Stimulated activated CD8-positive, alpha-beta memory T cell treated with anti-CD3 and anti-CD28 coated beads, Interleukin-4, amount 100 ng/mL, for 4 hours (primary cell): ENCODE measurements around the gene PI4KA.
"Not testable (repeated sequence)": the region's sequence is repeated elsewhere in the genome, so short reads cannot be mapped to it uniquely, and the experiment has no call there.

ENCODE experiments used
- DNase-seq, 2 donors: peaks; one replicate each; pipeline ENCODE4 v3.0.0-alpha.2; 2020; ENCODE audit warnings: low read depth in 2 of 2, low spot score in 1 of 2

Gene PI4KA

DNA sequence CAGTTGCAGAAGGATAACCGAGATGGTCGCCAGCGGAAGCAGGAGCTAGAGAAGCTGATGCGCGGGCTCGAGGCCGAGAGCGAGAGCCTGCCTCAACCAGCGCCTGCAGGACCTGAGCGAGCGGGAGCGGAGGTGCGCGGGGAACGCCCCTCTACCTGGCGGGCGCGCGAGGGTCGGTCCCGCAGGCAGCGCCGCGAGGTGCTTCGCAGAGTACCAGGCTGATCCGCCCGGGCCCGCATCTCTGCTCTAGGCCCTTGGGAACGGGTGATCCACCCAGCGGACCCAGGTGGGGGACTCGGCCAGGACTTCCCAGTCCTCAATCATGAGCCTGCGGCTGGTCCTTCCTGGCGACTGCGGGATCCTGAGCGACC is 156.5 kb downstream of the PI4KA start:
- not testable (repeated sequence) for DNase-seq

DNA sequence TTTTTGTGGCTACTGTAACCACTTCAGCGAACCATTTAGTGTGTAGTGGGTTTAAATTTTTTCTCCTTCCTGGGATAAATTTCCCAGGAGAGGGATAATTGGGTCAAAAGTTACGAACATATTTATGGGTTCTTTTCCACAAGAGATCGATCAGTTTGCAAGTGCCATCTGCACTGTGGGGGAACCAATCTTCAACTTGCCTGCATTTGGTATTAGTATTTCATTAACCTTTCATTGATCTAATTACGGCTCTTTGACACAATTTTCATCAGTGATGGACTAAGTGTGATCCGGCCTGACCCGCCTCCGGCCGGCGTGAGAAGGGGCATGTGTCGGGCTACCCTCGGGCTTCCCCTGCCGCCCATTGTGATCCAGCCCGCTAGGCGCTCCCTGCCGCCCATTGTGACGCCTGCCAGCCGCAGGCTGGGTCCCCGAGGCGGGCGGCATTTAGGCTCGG is 156.9 kb downstream of the PI4KA start:
- not testable (repeated sequence) for DNase-seq

DNA sequence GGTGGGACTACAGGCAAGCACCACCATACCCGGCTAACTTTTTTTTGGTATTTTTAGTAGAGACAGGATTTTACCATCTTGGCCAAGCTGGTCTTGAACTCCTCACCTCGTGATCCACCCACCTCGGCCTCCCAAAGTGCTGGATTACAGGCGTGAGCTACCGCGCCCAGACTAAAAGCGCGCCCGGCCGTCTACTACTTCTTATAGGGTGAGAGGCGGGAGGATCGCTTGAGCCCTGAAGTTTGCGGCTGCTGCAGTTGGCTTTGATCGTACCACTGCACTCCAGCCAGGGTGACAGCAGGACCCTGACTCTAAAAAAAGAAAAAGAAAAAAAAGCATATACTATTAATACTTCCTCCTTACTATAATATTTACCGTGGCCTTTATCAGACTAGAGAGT is 158.3 kb downstream of the PI4KA start:
- DNase-seq, result not testable (repeated sequence)

DNA sequence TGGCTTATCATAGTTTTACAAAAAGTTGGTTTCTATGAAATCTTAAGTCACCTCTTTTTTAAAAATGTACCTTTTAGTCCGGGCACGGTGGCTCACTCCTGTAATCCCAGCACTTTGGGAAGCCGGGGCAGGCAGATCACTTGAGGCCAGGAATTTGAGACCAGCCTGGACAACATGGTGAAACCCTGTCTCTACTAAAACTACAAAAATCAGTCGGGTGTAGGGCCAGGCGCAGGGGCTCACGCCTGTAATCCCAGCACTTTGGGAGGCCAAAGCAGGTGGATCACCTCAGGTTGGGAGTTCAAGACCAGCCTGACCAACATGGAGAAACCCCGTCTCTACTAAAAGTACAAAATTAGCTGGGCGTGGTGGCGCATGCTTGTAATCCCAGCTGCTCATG is 158.8 kb downstream of the PI4KA start:
- DNase-seq, result not testable (repeated sequence)

DNA sequence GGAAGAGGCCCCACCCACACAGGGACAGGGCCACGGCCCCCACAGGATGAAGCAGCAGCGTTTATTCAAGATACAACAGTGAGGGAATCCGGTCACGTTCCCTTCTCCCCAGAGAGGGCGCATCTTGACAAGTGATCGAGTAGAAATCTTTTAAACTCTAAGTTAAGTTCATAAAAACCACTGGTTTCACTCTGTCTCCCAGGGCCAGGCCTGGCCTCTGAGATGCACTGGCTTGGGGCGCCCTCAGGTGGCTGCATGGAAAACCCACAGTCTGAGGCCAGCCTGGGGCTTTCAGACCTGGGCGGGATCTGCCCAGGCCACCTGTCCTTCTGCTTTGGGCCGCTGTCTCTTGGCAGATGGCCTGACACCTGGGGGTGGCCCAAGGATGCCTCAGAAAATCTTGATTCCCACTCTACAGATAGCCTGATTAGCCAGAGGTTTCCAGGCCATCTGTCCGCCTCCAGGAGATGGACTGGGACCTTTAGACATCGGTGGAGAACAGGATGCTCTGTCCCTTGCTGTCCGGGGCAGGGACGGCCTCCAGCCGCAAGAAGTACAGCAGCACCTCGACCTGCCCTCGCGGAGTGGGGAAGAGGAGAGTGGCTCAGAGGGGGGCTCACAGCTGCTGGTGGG is 161.0 kb downstream of the PI4KA start:
- DNase-seq, result peak in 1 of 2 donors; percentile 40

DNA sequence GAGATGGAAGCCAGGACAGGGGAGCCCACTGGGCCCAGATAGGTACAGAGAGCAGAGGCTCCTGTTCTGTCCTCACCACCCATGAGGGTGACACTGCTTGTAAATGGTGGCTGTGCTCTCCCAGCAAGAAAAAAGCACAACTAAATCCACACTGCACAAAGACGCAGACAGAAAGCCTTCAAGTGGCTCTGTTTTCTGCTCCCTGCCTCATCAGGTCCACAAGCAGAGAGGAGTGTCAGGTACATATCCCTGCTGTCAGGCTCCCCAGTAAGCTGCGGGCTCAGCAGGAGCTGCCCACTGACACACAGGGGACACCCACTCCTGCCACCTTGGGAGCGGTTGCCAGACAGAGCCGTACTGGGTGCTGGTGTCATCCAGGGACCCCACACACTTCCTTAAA is 162.6 kb downstream of the PI4KA start:
- not testable (repeated sequence) for DNase-seq

DNA sequence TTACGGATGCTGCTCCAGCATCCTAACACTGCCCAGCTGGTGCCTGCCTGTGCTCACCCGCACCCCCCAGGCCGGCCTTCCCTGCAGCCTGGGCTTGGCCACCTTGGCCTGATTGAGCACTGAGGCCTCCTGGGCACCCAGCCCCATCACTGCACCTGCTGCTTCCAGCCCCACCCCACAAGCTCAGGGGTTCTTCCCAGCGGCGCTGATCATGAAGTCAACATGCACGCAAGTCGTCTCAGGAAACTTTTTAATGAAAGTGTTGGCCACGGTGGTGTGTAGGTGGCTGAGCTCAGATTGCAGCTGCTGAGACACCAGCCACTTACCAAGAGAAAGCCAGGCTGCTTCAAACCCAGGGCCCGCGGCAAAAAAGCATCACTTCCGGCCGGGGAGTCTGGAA is 163.4 kb downstream of the PI4KA start:
- not testable (repeated sequence) for DNase-seq

DNA sequence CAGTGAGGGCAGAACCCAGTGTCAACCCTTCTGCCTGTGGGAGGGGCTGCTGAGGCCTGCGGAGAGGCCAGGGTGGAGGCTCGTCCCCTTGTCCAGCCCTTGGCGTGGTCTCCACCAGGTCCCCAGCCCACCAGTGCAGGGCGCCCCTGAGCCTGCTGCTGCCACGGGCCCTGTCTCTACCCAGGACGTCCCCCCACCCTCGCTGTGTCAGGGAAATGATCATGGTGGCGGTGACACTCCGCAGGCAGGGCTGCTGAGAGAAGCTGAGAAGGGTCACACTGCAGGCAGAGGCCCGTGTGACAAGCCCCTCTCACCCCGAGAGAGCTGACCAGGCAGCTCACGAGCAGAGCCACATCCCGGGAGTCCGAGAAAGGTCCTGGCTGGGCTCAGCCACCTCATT is 164.4 kb downstream of the PI4KA start:
- DNase-seq, result not testable (repeated sequence)

DNA sequence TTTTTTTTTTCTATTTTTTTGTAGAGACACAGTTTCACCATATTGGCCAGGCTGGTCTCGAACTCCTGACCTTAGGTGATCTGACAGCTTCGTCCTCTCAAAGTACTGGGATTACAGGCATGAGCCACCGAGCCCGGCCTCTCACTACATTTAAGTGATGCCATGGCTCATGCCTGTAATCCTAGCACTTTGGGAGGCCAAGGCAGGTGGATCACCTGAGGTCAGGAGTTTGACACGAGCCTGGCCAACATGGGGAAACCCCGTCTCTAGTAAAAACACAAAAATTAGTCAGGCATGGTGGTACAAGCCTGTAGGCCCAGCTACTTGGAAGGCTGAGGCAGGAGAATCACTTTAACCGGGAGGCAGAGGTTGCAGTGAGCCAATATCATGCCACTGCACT is 165.7 kb downstream of the PI4KA start:
- DNase-seq, result not testable (repeated sequence)

DNA sequence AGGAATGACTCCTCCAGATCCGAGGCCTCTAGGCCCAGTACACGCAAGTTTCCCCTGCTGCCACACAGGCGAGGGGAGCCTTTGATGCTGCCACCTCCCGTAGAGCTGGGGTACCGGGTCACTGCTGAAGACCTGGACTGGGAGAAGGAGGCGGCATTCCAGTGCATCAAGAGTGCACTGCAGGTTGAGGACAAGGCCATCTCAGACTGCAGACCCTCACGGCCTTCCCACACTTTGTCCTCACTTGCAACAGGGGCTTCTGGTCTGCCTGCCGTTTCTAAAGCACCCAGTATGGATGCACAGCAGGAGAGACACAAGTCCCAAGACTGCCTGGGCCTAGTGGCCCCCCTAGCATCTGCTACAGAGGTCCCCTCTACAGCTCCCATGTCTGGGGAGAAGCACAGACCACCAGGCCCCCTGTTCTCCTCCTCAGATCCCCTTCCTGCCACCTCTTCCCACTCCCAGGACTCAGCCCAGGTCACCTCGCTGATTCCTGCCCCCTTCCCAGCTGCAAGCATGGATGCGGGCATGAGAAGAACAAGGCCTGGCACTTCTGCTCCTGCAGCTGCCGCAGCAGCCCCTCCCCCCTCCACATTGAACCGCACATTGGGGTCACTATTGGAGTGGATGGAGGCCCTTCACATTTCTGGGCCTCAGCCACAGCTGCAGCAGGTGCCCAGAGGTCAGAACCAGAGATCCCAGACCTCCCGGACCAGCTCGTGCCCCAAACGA is 167.9 kb downstream of the PI4KA start:
- not testable (repeated sequence) for DNase-seq

DNA sequence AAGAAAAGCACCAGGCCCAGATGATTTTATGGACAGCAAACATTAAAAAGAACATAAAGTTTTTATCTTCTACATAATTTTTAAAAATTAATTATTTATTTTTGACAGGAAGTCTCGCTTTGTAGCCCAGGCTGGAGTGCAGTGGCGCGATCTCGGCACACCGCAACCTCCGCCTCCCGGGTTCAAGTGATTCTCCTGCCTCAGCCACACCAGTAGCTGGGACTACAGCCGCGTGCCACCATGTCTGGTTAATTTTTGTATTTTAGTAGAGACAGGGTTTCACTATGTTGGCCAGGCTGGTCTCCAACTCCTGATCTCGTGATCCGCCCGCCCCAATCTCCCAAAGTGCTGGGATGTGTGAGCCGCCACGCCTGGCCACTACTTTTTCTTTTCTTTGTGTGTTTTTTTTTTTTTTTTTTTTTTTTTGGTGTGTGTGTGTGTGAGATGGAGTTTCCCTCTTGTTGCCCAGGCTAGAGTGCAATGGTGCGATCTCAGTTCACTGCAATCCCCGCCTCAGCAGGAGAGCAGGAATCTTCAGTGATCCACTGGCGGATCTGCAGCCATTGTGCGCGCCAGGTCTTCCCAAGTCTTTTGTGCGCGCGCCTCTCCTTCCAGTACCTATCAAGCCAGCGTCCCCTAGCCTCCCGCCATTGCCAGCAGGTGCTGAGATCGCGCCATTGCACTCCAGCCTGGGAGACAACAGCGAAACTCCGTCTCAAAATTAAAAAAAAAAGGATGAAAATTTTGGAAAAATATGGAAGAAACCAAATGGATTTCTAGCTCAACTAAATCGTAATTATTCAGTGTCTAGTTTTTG is 171.0 kb downstream of the PI4KA start:
- not testable (repeated sequence) for DNase-seq

DNA sequence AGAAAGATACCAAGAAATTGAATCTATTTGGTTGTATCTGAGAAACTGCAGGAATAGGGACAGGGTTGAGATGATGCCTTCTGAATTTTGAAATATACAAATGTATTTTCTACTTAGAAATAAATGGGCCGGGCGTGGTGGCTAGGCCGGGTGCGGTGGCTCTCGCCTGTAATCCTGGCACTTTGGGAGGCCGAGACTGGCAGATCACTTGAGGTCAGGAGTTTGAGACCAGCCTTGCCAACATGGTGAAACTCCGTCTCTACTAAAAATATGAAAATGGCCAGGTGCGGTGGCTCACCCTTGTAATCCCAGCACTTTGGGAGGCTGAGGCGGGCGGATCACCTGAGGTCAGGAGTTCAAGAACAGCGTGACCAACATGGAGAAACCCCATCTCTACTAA is 172.8 kb downstream of the PI4KA start:
- DNase-seq, result not testable (repeated sequence)

DNA sequence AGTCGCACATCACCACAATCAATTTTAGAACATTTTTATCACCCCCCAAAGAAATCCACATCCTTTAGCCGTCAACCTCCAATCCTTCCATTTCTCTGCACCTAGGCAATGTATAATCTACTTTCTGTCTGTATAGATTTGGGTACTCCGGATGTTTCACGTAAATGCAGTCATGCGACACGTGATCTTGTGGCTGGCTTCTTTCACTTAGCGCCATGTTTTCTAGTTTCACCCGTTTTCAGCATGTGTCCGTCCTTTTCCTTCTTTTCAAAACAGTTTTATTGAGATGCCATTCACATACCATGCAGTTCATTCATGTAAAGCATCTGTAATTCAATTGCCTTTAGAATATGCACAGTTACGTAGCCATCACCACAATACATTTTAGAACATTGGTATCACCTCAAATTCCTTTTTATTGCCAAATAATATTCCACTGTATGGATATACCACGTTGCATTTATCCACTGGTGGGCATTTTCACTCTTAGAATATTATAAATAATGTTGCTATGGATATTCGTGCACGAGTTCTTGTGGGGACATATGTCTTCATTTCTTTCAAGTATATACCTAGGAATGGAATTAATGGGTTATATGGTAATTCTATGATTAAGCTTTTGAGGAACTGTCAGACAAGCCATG is 179.7 kb downstream of the PI4KA start:
- not testable (repeated sequence) for DNase-seq

DNA sequence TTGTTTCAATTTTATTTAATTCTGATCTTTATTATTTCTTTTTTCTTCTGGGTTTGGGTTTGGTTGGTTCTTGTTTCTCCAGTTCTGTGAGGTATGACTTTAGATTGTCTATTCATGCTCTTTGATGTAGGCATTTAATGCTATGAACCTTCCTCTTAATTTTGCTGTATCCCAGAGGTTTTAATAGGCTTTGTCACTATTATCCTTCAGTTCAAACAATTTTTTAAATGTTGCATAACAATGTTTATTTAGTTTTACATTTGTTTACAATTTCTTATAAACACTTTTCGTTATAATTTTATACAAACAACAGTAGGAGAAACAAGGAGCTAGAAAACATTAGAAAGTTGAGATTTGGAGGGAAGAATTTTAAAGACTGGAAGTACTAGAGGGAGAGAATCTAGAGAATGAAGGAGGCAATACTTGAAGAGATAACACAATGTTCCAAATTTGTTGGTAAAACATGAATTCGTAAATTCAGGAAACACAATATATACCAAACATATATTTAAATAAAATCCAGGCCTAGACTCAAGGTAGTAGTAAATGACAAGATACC is 180.8 kb downstream of the PI4KA start:
- DNase-seq, result no peak

DNA sequence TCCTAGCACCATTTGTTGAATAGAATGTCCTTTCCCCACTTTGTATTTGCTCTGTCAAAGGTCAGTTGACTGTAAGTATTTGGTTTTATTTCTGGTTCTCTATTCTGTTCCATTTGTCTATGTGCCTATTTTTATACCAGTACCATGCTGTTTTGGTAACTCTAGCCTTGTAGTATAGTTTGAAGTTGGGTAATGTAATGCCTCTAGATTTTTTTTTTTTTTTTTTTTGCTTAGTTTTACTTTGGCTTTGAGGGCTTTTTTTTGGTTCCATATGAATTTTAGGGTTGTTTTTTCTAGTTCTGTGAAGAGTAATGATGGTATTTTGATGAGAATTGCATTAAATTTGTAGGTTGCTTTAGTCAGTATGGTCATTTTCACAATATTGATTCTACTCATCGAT is 183.0 kb downstream of the PI4KA start:
- DNase-seq, result not testable (repeated sequence)

DNA sequence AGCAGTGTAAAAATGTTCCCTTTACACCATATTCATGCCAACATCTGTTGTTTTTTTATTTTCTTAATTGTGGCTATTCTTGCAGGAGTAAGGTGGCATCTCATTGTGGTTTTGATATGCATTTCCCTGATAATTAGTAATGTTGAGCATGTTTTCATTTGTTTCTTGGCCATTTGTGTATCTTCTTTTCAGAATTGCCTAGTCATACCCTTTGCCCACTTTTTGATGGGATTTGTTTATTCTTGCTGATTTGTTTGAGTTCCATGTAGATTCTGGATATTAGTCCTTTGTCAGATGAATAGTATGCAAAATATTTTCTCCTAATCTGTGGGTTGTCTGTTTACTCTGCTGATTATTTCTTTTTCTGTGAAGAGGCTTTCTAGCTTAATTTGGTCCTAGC is 183.6 kb downstream of the PI4KA start:
- DNase-seq, result no peak

DNA sequence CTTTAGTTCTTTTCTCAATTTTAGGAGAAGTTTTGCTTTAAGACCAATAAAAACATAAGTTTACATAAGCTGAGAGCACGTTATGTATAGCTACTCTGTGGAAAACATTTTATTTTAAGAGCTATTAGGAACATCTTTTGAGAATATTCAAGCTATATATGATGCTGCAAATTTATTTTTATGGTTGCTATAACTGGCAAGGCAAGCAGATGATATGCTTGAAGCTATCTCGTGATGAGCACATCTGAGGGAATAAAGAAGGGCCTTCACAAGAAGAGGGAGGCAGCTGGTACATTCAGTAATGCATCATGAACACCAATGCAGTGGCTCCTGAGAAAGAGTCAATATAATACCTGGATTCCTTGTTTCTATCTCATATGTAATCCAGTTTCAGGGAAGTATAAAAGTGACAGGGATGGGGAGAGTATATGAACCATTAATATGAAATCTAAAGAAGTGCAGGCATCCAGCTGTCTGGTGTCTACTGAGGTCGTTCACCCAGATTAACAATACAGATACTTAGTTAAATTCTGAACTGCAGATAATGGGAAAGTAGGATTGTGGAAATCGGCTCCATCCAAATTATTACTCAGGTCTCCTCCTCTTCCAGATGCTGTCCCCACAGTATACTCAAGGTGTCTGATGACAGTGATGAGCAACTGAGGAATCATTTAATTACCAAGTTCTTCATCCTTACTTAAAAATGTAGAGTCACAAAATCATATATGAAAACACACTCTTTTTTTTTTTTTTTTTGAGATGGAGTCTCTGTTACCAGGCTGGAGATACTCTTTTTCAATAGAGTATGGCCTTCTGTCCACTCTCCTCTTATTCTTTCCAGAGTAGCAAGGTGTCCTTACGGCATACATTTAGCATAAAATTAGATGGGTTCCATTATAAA is 185.1 kb downstream of the PI4KA start:
- DNase-seq, result no peak

DNA sequence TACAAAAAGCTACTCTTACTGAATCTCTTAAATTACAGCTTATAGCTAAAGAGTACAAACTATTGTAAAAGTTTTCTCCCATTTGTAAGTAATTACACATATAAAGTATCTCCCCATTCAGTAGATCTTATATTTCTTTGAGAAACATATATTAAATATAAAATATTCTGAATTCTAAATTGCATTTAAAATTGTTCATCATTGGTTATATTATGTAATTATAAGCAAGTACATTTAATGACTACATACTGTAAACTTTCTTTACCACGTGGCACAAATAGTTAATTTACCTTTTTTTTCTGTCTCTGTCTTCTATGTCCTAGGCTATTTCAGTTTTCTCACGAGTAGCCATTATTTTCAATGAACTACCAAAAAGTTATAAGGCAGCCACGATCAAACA is 185.9 kb downstream of the PI4KA start:
- no peak for DNase-seq

DNA sequence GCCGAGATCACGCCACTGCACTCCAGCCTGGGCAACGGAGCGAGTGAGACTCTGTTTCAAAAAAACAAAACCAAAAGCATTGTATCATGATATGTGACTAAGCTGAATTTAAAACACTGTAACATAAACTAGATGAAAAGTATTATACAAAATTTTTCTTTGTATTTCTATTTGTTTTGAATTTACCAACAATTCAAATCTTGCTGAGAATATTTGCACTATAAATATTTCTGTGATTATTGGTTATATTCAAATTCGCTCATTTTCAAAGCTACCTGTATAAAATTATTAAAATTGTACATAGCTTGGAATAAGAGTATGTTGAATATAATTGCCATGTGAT is 186.6 kb downstream of the PI4KA start:
- no peak for DNase-seq

DNA sequence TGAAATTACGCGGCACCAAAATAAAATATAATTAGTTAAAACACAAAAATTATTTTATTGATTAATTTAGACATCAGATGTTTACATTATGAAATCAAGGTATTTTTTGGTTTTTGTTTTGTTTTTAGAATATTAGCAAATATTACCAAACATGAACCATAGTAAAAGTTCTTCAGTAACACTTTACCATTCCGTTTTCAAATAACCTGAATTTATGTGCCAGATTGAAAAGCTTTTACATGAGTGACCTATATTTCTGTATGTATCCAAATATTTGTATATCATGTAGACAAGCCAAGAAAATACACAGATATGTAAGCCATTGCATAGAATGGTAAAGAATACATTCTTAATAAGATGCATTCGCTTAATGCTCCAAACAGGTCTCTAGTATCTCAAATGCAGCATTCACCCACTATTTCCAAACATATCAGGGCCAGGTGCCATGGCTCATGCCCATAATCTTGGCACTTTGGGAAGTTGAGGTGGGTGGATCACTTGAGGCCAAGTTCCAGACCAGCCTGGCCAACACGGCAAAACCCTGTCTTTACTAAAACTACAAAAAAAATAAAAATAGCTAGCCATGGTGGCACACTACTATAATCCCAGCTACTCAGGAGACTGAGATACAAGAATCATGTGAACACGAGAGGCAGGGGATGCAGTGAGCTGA is 187.1 kb downstream of the PI4KA start:
- no peak for DNase-seq
